ENCODE measurements around the gene TPRN. TPM values are rescaled to one million over a fixed set of nuclear protein-coding genes. Genes with fewer than 3 reads are reported as not detected.

The TPRN gene
- total RNA-seq, 1 donor from 2014 or later, result 13.7 TPM

DNA sequence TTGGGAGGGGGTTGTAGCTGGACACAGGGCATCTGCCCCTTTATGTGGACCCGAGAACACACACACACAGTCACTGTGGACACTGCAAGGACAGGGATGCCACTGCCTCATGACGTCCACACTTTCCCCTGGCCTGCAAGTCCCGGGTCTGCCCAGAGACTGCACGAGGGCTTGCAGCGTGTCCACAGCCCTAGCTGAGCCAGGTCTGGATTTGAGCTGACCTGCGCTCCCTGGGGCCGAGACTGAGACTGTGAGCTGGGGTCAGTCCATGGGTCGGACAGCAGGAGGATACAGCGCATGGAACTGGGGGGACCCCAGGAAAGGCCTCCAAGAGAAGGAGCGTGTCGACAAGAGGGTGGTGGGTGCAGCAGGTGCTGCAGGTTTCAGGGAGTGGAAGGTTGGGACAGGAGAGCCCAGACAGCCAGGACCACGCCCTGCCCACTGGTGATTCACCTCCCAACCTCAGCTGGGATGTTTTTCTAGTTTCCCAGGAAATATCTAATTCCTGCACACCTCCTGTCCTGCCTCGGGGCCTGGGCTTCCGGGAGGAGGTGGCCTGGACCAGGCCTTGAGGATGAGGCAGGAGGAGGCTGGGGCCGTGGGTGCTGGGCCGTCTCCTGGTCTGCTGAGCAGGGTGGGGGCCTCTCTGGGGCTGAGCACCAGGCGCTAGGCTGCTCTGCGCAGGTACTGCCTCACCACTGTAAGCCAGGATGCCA lies 26.0 kb upstream of the TPRN start:
- ATAC-seq (no peak), DNase-seq (ENCODE audit: low spot score) (no peak)

- no peak for ATAC-seq
- DNase-seq (ENCODE audit: low spot score), result no peak
Measured at GRCh38 chr9:137225699-137226331, 25.3 kb upstream of the TPRN start.

GRCh38 chr9:137224830-137225694 lies 24.5 kb upstream of the TPRN start, which contains the start of gene CYSRT1:
CYSRT1 (plus strand) TSS chr9:137225174; CDS start chr9:137225622, 448 bp downstream.
- no peak for ATAC-seq

GRCh38 chr9:137223078-137223970 lies 22.8 kb upstream of the TPRN start:
- DNase-seq (ENCODE audit: low spot score) (peak; percentile 98), ATAC-seq (peak; percentile 87)

More at GRCh38 chr9:137224830-137225694, 24.5 kb upstream of the TPRN start, which contains the start of gene CYSRT1:
- DNase-seq (ENCODE audit: low spot score), result no peak

DNA sequence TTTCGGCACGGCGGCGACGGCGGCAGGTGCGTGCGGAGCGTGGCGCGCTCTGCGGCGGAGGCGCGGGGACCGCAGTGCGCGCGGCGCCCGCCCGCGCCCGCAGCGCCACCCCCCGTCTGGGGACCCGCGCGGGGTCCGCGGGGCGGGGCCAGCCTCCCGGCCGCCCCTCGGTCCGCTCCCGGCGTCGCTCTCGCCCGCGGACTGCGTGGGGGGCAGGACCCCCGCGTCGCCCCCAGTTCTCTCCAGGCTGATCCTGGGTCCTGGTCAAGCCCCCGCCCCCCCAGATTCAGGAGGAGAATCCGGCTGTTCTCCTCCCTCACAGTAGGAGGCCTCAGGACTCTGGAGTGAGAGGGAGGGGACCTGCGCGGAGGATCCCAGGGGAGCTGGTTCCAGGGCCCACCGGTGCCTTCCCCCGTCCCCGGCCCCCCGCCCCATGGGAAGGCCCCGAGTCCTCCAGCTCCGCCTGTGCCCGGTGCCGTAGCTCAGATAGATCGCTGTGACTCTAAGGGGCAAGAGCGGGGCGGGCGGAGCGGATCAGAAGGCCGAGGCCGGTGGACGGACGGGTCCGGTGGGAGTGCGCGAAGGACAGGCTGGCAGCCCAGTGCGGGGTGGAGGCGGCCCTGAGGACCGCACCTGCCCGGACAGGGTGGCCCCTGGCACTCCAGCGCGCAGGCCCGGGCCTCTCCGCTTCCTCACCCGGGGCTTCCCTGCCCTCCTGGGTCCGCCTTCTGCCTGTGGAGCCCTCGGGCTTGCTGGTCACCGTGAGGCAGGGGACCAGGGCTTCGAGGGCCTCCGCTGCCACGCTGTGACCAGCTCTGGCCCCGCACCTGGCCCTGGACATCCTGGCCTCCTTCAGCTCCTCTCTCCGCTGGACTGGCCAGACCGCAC lies 21.9 kb upstream of the TPRN start, which contains the start of gene RNF208:
Gene RNF208 (minus strand): TSS at position 51 of the 888 bp plus-strand sequence. CDS start 1,028 bp downstream, outside the sequence.
- ATAC-seq (peak; percentile 19), DNase-seq (ENCODE audit: low spot score) (no peak)

- ATAC-seq (peak; percentile 55), DNase-seq (ENCODE audit: low spot score) (peak; percentile 85)
Measured at GRCh38 chr9:137221506-137222111, 21.1 kb upstream of the TPRN start.

DNA sequence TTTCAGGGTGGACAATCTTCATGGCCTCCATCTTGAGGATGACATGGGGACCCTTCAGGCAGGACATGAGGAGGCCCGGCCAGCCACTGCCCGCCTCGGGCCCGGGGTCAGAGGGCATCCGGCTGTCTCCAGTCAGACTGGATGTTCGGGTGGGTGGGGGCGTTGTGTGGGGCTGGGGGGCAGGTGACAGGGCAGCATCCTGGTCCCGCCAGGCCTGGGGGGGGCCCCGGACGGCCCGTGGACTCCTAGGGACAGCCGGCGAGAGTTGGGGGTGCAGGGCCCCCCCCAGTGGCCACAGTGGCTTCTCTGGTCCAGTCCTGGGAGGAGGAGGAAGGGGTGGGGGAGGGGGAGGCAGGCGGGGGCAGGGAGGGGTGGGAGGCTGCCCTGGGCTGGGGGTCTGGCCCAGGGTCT lies 20.6 kb upstream of the TPRN start:
- DNase-seq (ENCODE audit: low spot score), result no peak
- ATAC-seq, result no peak

DNA sequence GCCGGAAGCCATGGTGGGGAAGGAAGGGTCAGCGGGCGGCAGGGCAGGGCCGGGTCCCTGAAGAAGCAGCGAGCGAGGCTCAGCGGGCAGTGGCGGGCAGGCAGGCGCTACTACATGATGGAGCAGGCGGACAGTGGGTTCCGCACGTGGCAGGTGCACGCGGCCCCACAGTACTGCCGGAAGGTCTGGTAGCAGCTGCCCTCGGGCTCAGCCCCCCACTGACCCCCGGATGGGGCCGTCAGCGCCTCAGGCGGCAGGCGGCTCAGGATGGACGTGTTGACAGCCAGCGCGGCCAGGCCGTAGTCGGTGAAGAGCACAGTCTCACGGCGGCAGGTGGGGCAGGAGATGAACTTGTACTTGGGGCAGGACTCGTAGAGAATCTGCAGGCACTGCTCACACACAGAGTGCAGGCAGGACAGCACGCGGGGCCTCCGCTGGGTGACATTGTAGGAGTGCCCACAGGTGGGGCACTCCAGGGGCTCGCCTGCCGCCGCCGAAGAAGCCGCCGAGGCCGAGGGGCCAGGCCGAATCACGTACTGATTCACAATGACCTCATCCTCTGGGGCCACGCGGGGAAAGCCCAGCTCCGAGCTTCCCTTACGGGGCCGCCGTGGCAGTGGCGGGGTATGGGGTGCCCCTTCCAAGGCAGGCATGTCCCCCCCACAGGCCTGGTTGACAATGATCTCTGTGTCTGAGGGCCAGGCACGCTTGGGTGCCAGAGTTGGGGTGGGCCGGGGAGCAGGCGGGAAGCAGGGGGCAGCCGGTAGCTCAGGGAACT lies 20.0 kb upstream of the TPRN start:
- ATAC-seq, result no peak
- DNase-seq (ENCODE audit: low spot score), result no peak

DNA sequence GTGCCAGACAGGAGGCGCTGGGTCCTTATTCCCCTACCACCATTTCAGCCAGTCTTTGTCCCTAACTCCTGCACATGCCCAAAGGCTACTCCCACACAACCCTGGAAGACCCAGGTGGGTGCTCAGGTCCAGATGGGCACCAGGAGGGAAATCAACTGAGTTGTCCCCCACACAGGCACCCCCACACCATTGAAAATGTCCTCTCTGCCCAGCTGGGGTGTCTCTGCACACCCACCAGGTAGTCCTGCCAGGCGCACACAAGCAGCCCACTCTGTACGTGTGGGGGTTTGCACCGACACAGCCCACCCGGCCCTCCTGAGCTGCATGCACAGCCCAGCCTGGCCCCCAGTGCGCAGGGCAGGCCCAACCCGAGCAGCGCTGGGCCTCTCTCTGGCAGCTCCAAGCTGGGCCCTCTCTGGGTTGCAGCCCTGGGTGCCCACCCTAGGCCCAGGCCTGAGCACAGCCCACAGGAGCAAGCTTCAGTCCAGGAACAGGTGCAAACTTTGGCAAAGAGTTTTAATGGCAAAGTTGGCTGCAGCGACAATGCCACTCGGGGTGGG lies 19.3 kb upstream of the TPRN start:
- DNase-seq (ENCODE audit: low spot score) (no peak), ATAC-seq (no peak)

- no peak for DNase-seq (ENCODE audit: low spot score)
- ATAC-seq, result no peak
Measured at GRCh38 chr9:137218754-137219271, 18.3 kb upstream of the TPRN start.

GRCh38 chr9:137218212-137218753 lies 17.7 kb upstream of the TPRN start:
- DNase-seq (ENCODE audit: low spot score), result no peak
- no peak for ATAC-seq

DNA sequence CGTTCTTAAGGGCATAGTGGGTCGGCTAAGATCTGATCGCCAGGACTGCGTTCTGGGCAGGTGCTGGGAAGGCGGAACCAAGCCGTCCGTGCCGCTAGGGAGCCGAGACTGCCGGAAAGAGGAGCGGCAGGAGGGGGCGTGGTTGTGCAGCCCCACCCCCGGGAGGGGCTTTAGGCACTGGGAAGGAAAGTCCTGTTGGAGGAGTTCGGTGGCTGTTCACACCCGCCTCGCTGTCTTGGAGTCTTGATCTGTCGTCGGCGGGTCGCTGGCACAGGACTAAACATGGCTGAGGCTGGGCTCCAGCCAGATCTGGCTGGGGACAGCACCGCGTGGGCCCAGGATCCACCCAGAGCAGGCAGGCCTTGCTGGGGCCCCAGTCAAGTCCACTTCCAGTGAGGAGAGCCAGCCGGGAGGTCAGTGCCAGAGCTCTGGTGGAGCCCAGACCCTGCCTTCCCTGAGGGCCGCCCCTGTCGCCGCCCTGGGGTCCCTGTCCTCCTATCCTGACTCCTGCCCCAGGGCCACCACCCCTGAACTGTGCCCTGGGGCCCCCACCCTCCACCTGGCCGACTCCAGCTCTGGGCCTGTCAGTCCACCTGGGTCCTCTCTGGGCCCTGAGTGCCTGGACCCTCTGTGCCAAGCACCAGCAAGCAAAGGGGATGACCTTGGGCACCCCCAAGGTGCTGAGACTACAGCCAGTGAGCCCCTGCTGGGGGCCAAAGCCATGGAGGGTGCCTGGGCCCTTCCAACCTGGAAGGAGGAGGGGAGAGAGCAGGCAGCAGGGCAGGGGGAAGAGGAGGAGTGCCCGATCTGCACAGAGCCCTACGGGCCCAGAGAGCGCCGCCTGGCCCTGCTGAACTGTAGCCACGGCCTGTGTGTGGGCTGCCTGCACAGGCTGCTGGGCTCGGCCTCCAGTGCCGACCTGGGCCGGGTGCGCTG lies 17.0 kb upstream of the TPRN start:
- peak; percentile 52 for ATAC-seq
- DNase-seq (ENCODE audit: low spot score), result no peak

GRCh38 chr9:137216188-137216965 lies 15.8 kb upstream of the TPRN start:
- ATAC-seq, result no peak
- DNase-seq (ENCODE audit: low spot score), result no peak

DNA sequence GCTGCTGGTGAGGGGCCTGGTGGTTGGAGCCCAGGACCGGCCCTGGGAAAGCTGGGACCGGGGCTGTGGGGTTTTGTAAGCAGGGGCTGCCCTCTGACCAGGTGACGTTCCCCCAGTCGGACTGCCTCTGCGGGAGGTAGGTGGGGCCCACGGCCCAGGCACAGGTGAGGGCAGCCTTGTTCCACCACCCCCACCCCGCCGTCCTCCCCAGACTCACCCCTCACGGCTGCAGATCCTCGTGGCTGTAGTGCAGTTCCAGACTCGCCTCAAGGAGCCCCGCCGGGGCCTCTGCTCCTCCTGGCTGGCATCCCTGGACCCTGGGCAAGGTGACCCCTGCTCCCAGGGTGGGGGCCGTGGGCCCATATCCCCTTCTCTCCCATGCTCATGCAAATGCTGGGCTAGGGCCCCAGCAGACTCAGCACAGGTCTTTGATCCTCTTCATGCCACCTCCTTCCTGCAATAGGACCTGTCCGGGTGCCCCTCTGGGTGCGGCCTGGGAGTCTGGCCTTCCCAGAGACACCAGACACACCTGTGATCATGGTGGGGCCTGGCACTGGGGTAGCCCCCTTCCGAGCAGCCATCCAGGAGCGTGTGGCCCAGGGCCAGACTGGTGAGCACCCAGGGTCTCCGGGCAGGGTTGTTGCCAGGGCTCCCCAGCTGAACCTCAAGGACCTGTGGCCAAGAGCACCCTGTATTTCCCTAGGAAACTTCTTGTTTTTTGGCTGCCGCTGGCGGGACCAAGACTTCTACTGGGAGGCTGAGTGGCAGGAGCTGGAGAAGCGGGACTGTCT lies 14.8 kb upstream of the TPRN start:
- no peak for DNase-seq (ENCODE audit: low spot score)
- ATAC-seq, result no peak

DNA sequence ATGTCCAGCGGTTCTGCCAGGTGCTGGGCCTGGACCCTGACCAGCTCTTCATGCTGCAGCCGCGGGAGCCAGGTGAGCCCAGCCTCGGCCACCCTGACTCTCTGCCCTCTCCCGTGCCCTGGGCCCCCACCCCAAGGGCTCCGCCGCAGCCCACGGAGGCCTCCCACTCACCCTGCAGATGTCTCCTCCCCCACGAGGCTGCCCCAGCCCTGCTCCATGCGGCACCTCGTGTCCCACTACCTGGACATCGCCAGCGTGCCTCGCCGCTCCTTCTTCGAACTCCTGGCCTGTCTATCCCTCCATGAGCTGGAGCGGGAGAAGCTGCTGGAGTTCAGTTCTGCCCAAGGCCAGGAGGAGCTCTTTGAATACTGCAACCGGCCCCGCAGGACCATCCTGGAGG lies 14.1 kb upstream of the TPRN start:
- ATAC-seq, result no peak
- DNase-seq (ENCODE audit: low spot score), result no peak
